T-helper 1 cell treated with Interleukin-12 subunit alpha and Interleukin-12 subunit beta and Interleukin-4 antibody, amounts not matched to agents 30 μg/mL and 1 μg/mL, for 36 hours (primary cell): ENCODE results near the gene GBP3.
"Not testable (repeated sequence)": the region's sequence is repeated elsewhere in the genome, so short reads cannot be mapped to it uniquely, and the experiment has no call there.

Experiments used
- H3K27ac Mint-ChIP-seq: one replicate; pipeline ENCODE4 v1.8.0; 2021; ENCODE audit warnings: mild to moderate bottlenecking, mixed read lengths
- H3K27me3 Mint-ChIP-seq: one replicate; pipeline ENCODE4 v1.8.0; 2021; ENCODE audit warnings: low read depth, mixed read lengths
- H3K36me3 Mint-ChIP-seq: one replicate; pipeline ENCODE4 v1.8.0; 2021; ENCODE audit warnings: low read depth, mixed read lengths
- H3K4me1 Mint-ChIP-seq: one replicate; pipeline ENCODE4 v1.8.0; 2021; ENCODE audit warnings: low read depth, mixed read lengths
- H3K4me3 Mint-ChIP-seq: one replicate; pipeline ENCODE4 v1.8.0; 2021; ENCODE audit warnings: mild to moderate bottlenecking, moderate library complexity, mixed read lengths
- H3K9me3 Mint-ChIP-seq: one replicate; pipeline ENCODE4 v1.8.0; 2021; ENCODE audit warnings: mixed read lengths

Gene GBP3

GRCh38 chr1:89008511-89008910 lies 14.2 kb downstream of the GBP3 start:
- no peak overlapping the region for H3K4me3 Mint-ChIP-seq
- H3K27me3 Mint-ChIP-seq, result no peaks in the 10 kb centered on the region
- peaks cover 78% of the 10 kb centered on the region for H3K36me3 Mint-ChIP-seq
- peaks cover 12% of the 10 kb centered on the region for H3K4me1 Mint-ChIP-seq
- H3K27ac Mint-ChIP-seq, result no peak overlapping the region
- H3K9me3 Mint-ChIP-seq, result peaks cover 19% of the 10 kb centered on the region

GRCh38 chr1:89005286-89006151 lies 17.1 kb downstream of the GBP3 start:
- no peak overlapping the region for H3K27ac Mint-ChIP-seq
- H3K4me3 Mint-ChIP-seq, result no peak overlapping the region
- H3K27me3 Mint-ChIP-seq, result no peaks in the 10 kb centered on the region
- peaks cover 29% of the 10 kb centered on the region for H3K4me1 Mint-ChIP-seq
- peaks cover 26% of the 10 kb centered on the region for H3K9me3 Mint-ChIP-seq
- H3K36me3 Mint-ChIP-seq, result peaks cover 70% of the 10 kb centered on the region

DNA sequence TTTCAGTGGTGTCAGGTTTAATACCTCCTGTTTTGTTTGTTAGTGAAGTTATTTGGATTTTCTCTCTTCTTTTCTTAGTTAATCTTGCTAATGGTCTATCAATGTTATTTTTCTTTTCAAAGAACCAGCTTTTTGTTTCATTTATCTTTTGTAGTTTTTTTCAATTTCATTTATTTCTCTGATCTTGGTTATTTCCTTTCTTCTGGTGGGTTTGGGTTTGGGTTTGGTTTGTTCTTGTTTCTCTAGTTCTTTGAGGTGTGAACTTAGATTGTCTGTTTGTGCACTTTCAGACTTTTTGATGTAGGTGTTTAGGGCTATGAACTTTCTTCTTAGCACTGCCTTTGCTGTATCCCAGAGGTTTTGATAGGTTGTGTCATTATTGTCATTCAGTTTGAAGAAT lies 20.5 kb downstream of the GBP3 start:
- peaks cover 45% of the 10 kb centered on the region for H3K36me3 Mint-ChIP-seq
- peaks cover 26% of the 10 kb centered on the region for H3K9me3 Mint-ChIP-seq
- H3K4me3 Mint-ChIP-seq, result peak overlapping the region; percentile 5
- peaks cover 28% of the 10 kb centered on the region for H3K4me1 Mint-ChIP-seq
- H3K27me3 Mint-ChIP-seq, H3K27ac Mint-ChIP-seq: not testable (repeated sequence)

DNA sequence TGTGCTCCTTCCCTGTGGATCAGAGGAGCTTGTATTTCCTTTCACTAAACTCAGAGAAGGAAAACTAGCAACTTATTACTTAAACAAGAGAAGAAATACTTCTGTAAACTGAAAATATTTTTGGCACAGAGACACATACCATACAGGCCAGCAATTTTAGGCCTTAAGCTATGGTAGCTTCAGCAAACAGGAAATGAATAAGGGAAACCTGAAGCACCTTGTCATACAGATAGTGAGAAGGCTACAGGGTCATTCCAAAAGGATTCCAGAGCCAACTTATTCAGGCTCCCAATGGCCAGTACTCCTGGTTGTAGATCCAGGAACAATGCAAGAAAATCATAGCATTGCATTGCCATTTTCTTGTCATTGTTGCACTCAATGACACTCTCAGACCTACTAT lies 21.2 kb downstream of the GBP3 start:
- H3K27ac Mint-ChIP-seq, result no peak overlapping the region
- H3K27me3 Mint-ChIP-seq, result no peaks in the 10 kb centered on the region
- no peak overlapping the region for H3K4me3 Mint-ChIP-seq
- H3K36me3 Mint-ChIP-seq, result peaks cover 42% of the 10 kb centered on the region
- peaks cover 28% of the 10 kb centered on the region for H3K4me1 Mint-ChIP-seq
- peaks cover 26% of the 10 kb centered on the region for H3K9me3 Mint-ChIP-seq

DNA sequence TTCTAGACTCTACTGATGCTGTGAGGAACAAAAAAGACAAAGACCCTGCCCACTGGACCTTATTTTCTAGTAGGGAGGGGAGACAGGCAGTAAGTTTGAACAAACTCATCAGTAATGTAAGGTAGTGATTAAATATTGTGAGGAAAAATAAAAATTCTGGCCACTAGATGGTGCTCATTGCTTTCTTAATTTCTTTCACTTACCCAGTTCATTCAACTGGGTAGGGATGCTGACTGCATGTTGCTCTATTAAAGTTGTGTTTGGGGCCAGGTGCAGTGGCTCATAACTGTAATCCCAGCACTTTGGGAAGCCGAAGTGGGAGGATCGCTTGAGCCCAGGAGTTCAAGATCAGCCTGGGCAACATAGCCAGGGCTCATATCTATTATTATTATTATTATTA lies 23.9 kb downstream of the GBP3 start:
- Mint-ChIP-seq H3K27ac (no peak overlapping the region), H3K27me3 (no peaks in the 10 kb centered on the region), H3K36me3 (peaks cover 17% of the 10 kb centered on the region), H3K4me3 (no peak overlapping the region), H3K9me3 (peaks cover 9% of the 10 kb centered on the region), H3K4me1 (peaks cover 22% of the 10 kb centered on the region)

GRCh38 chr1:88990426-88990825 lies 32.2 kb downstream of the GBP3 start:
- peak overlapping the region; percentile 8 for H3K27ac Mint-ChIP-seq
- no peaks in the 10 kb centered on the region for H3K9me3 Mint-ChIP-seq
- peak overlapping the region; percentile 2 for H3K4me3 Mint-ChIP-seq
- H3K4me1 Mint-ChIP-seq, result peaks cover 34% of the 10 kb centered on the region
- no peaks in the 10 kb centered on the region for H3K27me3 Mint-ChIP-seq
- H3K36me3 Mint-ChIP-seq, result peaks cover 32% of the 10 kb centered on the region

DNA sequence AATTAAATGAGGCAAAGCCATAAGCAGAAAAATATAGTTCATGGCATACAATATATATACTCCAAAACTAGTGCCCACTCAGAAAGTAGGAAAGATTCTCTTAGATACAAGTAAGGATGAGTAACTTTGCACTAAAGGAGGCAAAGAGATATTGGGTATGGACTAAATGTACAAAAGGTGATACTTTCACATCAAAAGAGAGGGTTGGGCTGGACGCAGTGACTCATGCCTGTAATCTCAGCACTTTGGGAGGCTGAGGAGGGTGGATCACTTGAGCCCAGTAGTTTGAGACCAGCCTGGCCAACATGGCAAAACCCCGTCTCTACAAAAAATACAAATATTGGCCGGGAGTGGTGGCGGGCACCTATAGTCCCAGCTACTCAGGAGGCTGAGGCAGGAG lies 37.0 kb downstream of the GBP3 start:
- H3K36me3 Mint-ChIP-seq, result peaks cover 58% of the 10 kb centered on the region
- H3K4me1 Mint-ChIP-seq, result peaks cover 64% of the 10 kb centered on the region

GRCh38 chr1:88985032-88985431 lies 37.6 kb downstream of the GBP3 start:
- peaks cover 57% of the 10 kb centered on the region for H3K36me3 Mint-ChIP-seq
- no peaks in the 10 kb centered on the region for H3K9me3 Mint-ChIP-seq
- H3K4me1 Mint-ChIP-seq, result peaks cover 62% of the 10 kb centered on the region
- H3K27ac Mint-ChIP-seq, result no peak overlapping the region
- H3K27me3 Mint-ChIP-seq, result no peaks in the 10 kb centered on the region
- H3K4me3 Mint-ChIP-seq, result no peak overlapping the region

More for the DNA sequence above, 37.0 kb downstream of the GBP3 start:
- Mint-ChIP-seq H3K27me3 (no peaks in the 10 kb centered on the region), H3K27ac (peak overlapping the region; percentile 4), H3K4me3 (no peak overlapping the region), H3K9me3 (no peaks in the 10 kb centered on the region)

- H3K27ac Mint-ChIP-seq, result peak overlapping the region; percentile 83
- peaks cover 62% of the 10 kb centered on the region for H3K4me1 Mint-ChIP-seq
- no peaks in the 10 kb centered on the region for H3K9me3 Mint-ChIP-seq
- no peaks in the 10 kb centered on the region for H3K27me3 Mint-ChIP-seq
- H3K4me3 Mint-ChIP-seq, result peak overlapping the region; percentile 54
- peaks cover 59% of the 10 kb centered on the region for H3K36me3 Mint-ChIP-seq
Measured at GRCh38 chr1:88984569-88984968, 38.1 kb downstream of the GBP3 start.

- Mint-ChIP-seq H3K27me3 (no peaks in the 10 kb centered on the region), H3K9me3 (no peaks in the 10 kb centered on the region), H3K4me1 (peaks cover 63% of the 10 kb centered on the region), H3K27ac (peak overlapping the region; percentile 42), H3K4me3 (peak overlapping the region; percentile 63), H3K36me3 (peaks cover 63% of the 10 kb centered on the region)
Measured at GRCh38 chr1:88983791-88984559, 38.7 kb downstream of the GBP3 start.

GRCh38 chr1:88982055-88982454 lies 40.6 kb downstream of the GBP3 start:
- peaks cover 62% of the 10 kb centered on the region for H3K36me3 Mint-ChIP-seq
- no peaks in the 10 kb centered on the region for H3K9me3 Mint-ChIP-seq
- H3K4me1 Mint-ChIP-seq, result peaks cover 62% of the 10 kb centered on the region
- H3K27ac Mint-ChIP-seq, result peak overlapping the region; percentile 69
- peak overlapping the region; percentile 35 for H3K4me3 Mint-ChIP-seq
- H3K27me3 Mint-ChIP-seq, result no peaks in the 10 kb centered on the region

GRCh38 chr1:88981506-88981905 lies 41.2 kb downstream of the GBP3 start:
- Mint-ChIP-seq H3K4me3 (peak overlapping the region; percentile 35), H3K4me1 (peaks cover 61% of the 10 kb centered on the region), H3K36me3 (peaks cover 57% of the 10 kb centered on the region), H3K27ac (peak overlapping the region; percentile 69)
- H3K27me3 Mint-ChIP-seq, H3K9me3 Mint-ChIP-seq: not testable (repeated sequence)

DNA sequence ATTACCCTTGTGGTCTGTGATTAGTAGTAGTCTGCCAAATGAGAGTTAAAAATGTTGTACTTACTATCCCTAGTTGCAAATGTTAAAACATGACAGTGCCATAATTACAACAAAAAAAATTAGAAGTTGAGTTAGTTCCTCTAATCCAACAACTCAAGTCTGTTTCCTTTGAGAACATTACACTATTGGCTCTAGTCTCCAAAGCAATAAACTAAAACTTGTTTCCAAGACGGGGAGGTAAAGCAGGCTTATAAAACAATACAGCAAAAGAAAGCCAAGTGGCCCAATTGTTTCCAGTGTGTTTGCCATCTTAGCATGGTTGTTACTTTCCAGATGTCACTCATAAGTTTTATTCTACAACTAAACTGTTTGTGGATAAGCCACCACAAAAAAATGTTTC lies 41.8 kb downstream of the GBP3 start:
- peak overlapping the region; percentile 33 for H3K27ac Mint-ChIP-seq
- H3K9me3 Mint-ChIP-seq, result no peaks in the 10 kb centered on the region
- no peaks in the 10 kb centered on the region for H3K27me3 Mint-ChIP-seq
- H3K4me1 Mint-ChIP-seq, result peaks cover 60% of the 10 kb centered on the region
- H3K4me3 Mint-ChIP-seq, result peak overlapping the region; percentile 35
- peaks cover 57% of the 10 kb centered on the region for H3K36me3 Mint-ChIP-seq

- H3K4me1 Mint-ChIP-seq, result peaks cover 51% of the 10 kb centered on the region
- H3K27ac Mint-ChIP-seq, result peak overlapping the region; percentile 42
- H3K4me3 Mint-ChIP-seq, result peak overlapping the region; percentile 11
- H3K9me3 Mint-ChIP-seq, result no peaks in the 10 kb centered on the region
- no peaks in the 10 kb centered on the region for H3K27me3 Mint-ChIP-seq
- peaks cover 55% of the 10 kb centered on the region for H3K36me3 Mint-ChIP-seq
Measured at GRCh38 chr1:88979749-88980116, 42.9 kb downstream of the GBP3 start.
